IPS DF 4.7 (cell line): Measurements from ENCODE around the gene PLA2G4A.
A peak's percentile ranks its signal among the peaks of the same experiment; 100 is the strongest.

Experiments used
- DNase-seq: peaks from one replicate; pipeline ENCODE4 v3.0.0-alpha.2; 2013; ENCODE audit warnings: low spot score; ENCODE audit errors: extremely low read depth

PLA2G4A gene

GRCh38 chr1:186828611-186829454, at the start of gene PLA2G4A:
Gene PLA2G4A, plus strand, starts transcription at chr1:186828949. Its CDS starts 25,406 bp downstream, at chr1:186854355.
- DNase-seq = peak; percentile 19

- no peak for DNase-seq
Observed at GRCh38 chr1:186780076-186780475, 48.7 kb upstream of the PLA2G4A start.

GRCh38 chr1:186781730-186782129, 47.0 kb upstream of the PLA2G4A start:
- DNase-seq = no peak

GRCh38 chr1:186782791-186783190, 46.0 kb upstream of the PLA2G4A start:
- no peak for DNase-seq

GRCh38 chr1:186783193-186783592, 45.6 kb upstream of the PLA2G4A start:
- DNase-seq = no peak

GRCh38 chr1:186785503-186785902, 43.2 kb upstream of the PLA2G4A start:
- DNase-seq = no peak

GRCh38 chr1:186790101-186790500, 38.6 kb upstream of the PLA2G4A start:
- DNase-seq = no peak

GRCh38 chr1:186792870-186793581, 35.7 kb upstream of the PLA2G4A start:
- DNase-seq = no peak

- no peak for DNase-seq
Observed at GRCh38 chr1:186793582-186793927, 35.2 kb upstream of the PLA2G4A start.

GRCh38 chr1:186798960-186799688, 29.6 kb upstream of the PLA2G4A start:
- no peak for DNase-seq

GRCh38 chr1:186799689-186800054, 29.1 kb upstream of the PLA2G4A start:
- DNase-seq = no peak

GRCh38 chr1:186802388-186802787, 26.4 kb upstream of the PLA2G4A start:
- no peak for DNase-seq

GRCh38 chr1:186804679-186805078, 24.1 kb upstream of the PLA2G4A start:
- no peak for DNase-seq

- DNase-seq = no peak
Observed at GRCh38 chr1:186806477-186806876, 22.3 kb upstream of the PLA2G4A start.

- no peak for DNase-seq
Observed at GRCh38 chr1:186807163-186807562, 21.6 kb upstream of the PLA2G4A start.

- no peak for DNase-seq
Observed at GRCh38 chr1:186811892-186812291, 16.9 kb upstream of the PLA2G4A start.

GRCh38 chr1:186812570-186812969, 16.2 kb upstream of the PLA2G4A start:
- DNase-seq = no peak

GRCh38 chr1:186813420-186813819, 15.3 kb upstream of the PLA2G4A start:
- DNase-seq = no peak

- no peak for DNase-seq
Observed at GRCh38 chr1:186819126-186819525, 9.6 kb upstream of the PLA2G4A start.

GRCh38 chr1:186819563-186819962, 9.2 kb upstream of the PLA2G4A start:
- DNase-seq = no peak

GRCh38 chr1:186829686-186830587, 1.2 kb downstream of the PLA2G4A start:
- no peak for DNase-seq
